ENCODE data around the gene FBXO34.

The FBXO34 gene

DNA sequence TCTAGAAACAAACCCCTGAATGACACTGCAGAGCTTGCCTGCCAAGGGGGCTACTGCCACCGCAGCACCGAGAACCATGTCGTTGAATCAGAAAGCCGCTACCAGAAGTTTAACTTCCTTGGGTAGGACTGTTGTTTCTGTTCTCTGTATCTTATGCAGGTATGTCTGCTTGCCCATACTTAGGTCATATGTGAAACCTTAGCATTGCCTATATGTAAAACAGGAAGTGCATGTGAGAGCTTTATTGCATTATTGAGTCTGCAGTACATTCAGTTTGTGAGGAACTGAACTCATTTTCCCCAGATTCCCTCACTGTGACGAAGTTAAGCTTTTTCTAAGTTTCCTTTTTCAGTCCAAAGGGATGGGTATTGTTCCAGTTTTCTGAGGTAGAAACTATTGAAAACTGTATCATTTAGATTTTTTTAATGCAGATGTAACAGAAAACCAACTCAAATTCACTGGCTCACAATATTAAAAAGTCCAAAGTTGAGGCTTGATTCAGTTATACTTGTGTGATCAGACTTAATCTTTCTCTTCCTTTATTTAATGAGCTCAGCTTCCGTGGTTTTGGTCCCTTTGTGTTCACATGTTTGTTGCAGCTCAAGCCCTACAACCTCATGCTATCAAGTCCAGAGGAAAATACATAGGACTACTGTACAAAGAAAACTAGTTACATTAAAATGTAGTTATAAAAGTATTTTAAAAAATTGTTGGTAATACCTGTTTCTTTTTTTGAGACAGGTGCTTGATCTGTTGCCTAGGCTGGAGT is 6.9 kb downstream of the FBXO34 start:
- DNase-seq (ENCODE audit: low read depth): no peak
- no peak overlapping the region for H3K4me3 ChIP-seq (ENCODE audit: low read depth, low read length)
- TF ChIP-seq, protein P1, sequence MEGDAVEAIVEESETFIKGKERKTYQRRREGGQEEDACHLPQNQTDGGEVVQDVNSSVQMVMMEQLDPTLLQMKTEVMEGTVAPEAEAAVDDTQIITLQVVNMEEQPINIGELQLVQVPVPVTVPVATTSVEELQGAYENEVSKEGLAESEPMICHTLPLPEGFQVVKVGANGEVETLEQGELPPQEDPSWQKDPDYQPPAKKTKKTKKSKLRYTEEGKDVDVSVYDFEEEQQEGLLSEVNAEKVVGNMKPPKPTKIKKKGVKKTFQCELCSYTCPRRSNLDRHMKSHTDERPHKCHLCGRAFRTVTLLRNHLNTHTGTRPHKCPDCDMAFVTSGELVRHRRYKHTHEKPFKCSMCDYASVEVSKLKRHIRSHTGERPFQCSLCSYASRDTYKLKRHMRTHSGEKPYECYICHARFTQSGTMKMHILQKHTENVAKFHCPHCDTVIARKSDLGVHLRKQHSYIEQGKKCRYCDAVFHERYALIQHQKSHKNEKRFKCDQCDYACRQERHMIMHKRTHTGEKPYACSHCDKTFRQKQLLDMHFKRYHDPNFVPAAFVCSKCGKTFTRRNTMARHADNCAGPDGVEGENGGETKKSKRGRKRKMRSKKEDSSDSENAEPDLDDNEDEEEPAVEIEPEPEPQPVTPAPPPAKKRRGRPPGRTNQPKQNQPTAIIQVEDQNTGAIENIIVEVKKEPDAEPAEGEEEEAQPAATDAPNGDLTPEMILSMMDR (IDR thresholded peaks at IDR 0.05; ENCODE audit: control insufficient read depth, extremely low read depth, insufficient read depth): no peak

DNA sequence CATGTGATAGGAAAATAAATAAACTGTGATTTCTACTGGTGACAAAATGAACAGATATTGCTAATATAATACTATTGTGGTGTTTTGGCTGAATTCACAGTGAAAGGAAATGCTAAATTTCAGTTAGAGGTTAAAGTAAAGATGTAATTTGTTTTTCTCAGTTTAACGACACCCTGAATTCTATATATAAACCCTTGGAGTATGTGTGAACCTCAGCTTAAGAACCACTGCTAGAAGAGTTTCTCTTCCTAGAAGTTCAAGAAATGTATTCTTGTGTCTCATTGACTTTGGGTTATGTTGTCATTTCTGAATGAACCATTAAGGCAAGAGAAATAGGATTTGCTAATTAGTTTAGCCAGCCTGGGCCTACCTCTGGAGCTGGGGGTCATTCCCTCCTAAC is 8.2 kb downstream of the FBXO34 start:
- TF ChIP-seq, protein P1 (IDR thresholded peaks at IDR 0.05; ENCODE audit: control insufficient read depth, extremely low read depth, insufficient read depth): no peak
- H3K4me3 ChIP-seq (ENCODE audit: low read depth, low read length): no peak overlapping the region
- DNase-seq (ENCODE audit: low read depth): no peak

DNA sequence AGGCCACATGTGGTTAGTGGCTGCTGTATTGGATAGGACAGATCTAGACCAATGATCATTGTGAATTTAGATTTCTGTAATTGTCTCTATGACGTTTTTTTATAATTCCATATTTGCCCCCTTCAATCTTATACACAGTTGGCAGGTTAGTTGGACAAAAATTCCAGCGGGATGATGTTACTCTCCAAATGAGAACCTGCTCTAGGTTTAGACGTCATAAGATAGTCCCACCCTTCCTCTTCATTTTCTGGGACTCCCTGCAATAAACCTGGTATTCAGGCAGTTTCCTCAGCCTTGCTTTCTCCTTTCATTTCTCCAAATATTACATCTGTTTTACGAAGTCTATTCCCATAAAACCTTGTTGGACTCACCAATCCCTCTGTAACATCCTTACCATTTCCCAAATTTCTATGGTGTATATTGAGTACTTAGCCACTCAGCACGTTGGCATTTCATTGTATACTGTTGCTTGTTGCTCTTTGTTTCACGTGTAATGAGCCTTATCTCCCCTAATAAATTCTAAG is 10.2 kb downstream of the FBXO34 start:
- TF ChIP-seq, protein P1 (IDR thresholded peaks at IDR 0.05; ENCODE audit: control insufficient read depth, extremely low read depth, insufficient read depth): no peak
- H3K4me3 ChIP-seq (ENCODE audit: low read depth, low read length): no peak overlapping the region
- DNase-seq (ENCODE audit: low read depth): no peak

DNA sequence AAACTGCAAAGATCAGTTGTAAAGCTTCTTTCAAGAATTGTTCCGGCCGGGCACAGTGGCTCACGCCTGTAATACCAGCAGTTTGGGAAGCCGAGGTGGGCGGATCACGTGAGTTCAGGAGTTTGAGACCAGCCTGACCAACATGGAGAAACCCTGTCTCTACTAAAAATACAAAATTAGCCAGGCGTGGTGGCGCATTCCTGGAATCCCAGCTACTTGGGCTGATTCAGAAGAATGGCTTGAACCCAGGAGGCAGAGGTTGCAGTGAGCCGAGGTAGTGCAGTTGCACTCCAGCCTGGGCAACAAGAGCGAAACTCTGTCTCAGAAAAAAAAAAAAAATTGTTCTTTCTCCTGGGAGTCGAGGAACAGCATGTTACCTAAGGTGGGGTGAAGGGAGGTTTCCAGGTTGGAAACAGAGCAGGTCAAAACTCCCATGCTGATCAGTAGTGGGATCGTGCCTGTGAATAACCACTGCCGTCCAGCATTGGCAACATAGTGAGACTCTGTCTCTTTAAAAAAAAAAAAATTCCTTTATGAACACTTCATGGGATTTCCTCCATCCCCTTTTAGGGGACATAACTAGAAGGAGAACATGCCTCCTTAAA is 13.9 kb downstream of the FBXO34 start:
- H3K4me3 ChIP-seq (ENCODE audit: low read depth, low read length): no peak overlapping the region
- TF ChIP-seq, protein P1 (IDR thresholded peaks at IDR 0.05; ENCODE audit: control insufficient read depth, extremely low read depth, insufficient read depth): no peak
- DNase-seq (ENCODE audit: low read depth): no peak

DNA sequence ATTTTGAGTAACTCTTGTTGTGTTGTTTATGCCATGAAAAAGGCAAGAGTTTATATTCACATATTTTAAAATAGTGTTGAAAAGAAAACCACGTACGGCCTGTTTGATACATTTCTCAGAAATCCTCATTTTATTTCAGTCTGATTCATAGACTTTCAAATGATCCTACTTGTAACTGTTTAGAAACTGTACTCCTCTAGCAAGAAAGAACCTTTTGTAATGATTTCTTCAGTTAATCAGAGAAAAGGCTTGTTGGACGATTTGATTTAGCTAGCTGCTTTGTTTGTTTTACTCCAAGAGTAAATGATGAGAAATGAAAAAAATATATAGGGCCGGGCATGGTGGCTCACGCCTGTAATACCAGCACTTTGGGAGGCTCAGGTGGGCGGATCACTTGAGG is 17.2 kb downstream of the FBXO34 start:
- no peak for DNase-seq (ENCODE audit: low read depth)
- no peak overlapping the region for H3K4me3 ChIP-seq (ENCODE audit: low read depth, low read length)
- TF ChIP-seq, protein P1 (IDR thresholded peaks at IDR 0.05; ENCODE audit: control insufficient read depth, extremely low read depth, insufficient read depth): no peak

DNA sequence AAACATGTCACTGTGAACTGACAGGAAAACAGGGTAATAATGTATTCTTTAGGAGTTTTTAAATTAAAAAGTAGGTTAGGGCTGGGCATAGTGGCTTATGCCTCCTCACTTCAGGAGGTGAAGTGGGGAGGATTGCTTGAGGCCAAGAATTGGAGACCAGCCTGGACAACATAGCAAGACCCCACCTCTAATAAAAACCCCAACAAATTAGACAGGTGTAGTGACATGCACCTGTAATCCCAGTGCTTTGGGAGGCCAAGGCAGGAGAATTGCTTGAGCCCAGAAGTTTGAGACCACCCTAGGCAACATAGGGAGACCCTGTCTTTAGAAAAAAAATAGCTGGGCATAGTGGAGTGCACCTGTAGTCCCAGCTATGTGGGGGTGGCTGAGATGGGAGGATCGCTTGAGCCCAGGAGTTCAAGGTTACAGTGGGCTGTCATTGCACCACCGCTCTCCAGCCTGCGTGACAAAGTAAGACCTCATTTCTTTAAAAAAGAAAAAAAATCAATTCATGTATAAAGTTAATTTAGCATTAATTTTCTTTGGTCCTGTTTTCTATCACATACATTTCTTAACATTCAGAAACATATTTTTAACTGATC is 20.4 kb downstream of the FBXO34 start:
- TF ChIP-seq, protein P1 (IDR thresholded peaks at IDR 0.05; ENCODE audit: control insufficient read depth, extremely low read depth, insufficient read depth): no peak
- no peak overlapping the region for H3K4me3 ChIP-seq (ENCODE audit: low read depth, low read length)
- no peak for DNase-seq (ENCODE audit: low read depth)

Data from LNCaP clone FGC (cell line).